Prostate gland (tissue), 1 donor: ENCODE measurements around the gene ISCU.

ENCODE experiments used
- POLR2A ChIP-seq: fragments of 450-650 bp; IDR thresholded peaks from one replicate; pipeline ENCODE4 v1.6.1; 2016; ENCODE audit warnings: antibody characterized with exemption, mild to moderate bottlenecking
- POLR2AphosphoS5 ChIP-seq: sonication (generic); formaldehyde crosslinking; IDR thresholded peaks from one replicate; pipeline ENCODE4 v1.6.1; 2017; ENCODE audit warnings: antibody characterized with exemption

GRCh38 chr12:108571609-108572165 is 9.3 kb downstream of the ISCU start:
- TF ChIP-seq POLR2AphosphoS5 (no peak), POLR2A (no peak)
